HEK293T (cell line): ENCODE measurements around the gene TMEM119.

ENCODE experiments used
- BHLHE40 ChIP-seq: fragments of 450-650 bp; IDR thresholded peaks from 2 replicates; pipeline ENCODE4 v1.6.1; 2016; ENCODE audit warnings: mild to moderate bottlenecking, moderate library complexity, borderline replicate concordance
- ELF4 ChIP-seq: fragments of 450-650 bp; IDR thresholded peaks from 2 replicates; pipeline ENCODE4 v1.6.1; 2017; ENCODE audit warnings: antibody characterized with exemption
- FOXM1 ChIP-seq: fragments of 450-650 bp; IDR thresholded peaks from 2 replicates; pipeline ENCODE4 v1.6.1; 2017; ENCODE audit warnings: mild to moderate bottlenecking, borderline replicate concordance
- HDGF ChIP-seq: fragments of 450-650 bp; IDR thresholded peaks from 2 replicates; pipeline ENCODE4 v1.6.1; 2017; ENCODE audit warnings: antibody characterized with exemption, borderline replicate concordance
- LEF1 ChIP-seq: fragments of 450-650 bp; IDR thresholded peaks from 2 replicates; pipeline ENCODE4 v1.6.1; 2017; ENCODE audit warnings: mild to moderate bottlenecking, borderline replicate concordance
- NFRKB ChIP-seq: fragments of 450-650 bp; IDR thresholded peaks from 2 replicates; pipeline ENCODE4 v1.6.1; 2016; ENCODE audit warnings: mild to moderate bottlenecking, moderate library complexity
- SP1 ChIP-seq: fragments of 450-650 bp; IDR thresholded peaks from 2 replicates; pipeline ENCODE4 v1.6.1; 2017
- SUZ12 ChIP-seq: fragments of 450-650 bp; IDR thresholded peaks from 2 replicates; pipeline ENCODE4 v1.6.1; 2016; ENCODE audit warnings: mild to moderate bottlenecking
- ZNF384 ChIP-seq: fragments of 450-650 bp; IDR thresholded peaks from 2 replicates; pipeline ENCODE4 v1.6.1; 2016

- TF ChIP-seq FOXM1 (no peak), SUZ12 (no peak), ELF4 (no peak), SP1 (no peak), LEF1 (no peak), HDGF (no peak), NFRKB (no peak), ZNF384 (no peak), BHLHE40 (no peak)
These were observed 40.4 kb upstream of the TMEM119 start for GRCh38 chr12:108638141-108638827.
